Fibroblast of upper back skin (primary cell): ENCODE results near the gene FBH1.
A peak's percentile ranks its signal among the peaks of the same experiment; 100 is the strongest.
"Not testable (repeated sequence)": the region's sequence is repeated elsewhere in the genome, so short reads cannot be mapped to it uniquely, and the experiment has no call there.

Source experiments
- DNase-seq: peaks from one replicate; pipeline ENCODE4 v3.0.0-alpha.2; 2013

FBH1 gene

GRCh38 chr10:5876181-5876768, 13.8 kb upstream of the FBH1 start:
- DNase-seq, result peak; percentile 93

DNA sequence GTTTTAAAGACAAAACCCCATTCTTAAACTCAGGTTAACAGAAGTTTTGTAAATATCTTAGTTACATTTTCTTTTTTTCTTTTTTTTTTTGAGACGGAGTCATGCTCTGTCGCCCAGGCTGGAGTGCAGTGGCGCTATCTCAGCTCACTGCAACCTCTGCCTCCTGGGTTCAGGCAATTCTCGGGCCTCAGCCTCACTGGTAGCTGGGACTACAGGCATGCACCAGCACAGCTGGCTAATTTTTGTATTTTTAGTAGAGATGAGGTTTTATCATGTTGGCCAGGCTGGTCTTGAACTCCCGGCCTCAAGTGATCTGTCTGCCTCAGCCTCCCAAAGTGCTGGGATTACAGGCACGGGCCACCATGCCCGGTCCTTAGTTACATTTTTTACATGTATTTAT, 13.0 kb upstream of the FBH1 start:
- not testable (repeated sequence) for DNase-seq

GRCh38 chr10:5882961-5883360, 7.1 kb upstream of the FBH1 start:
- DNase-seq, result no peak

GRCh38 chr10:5885619-5886018, 4.4 kb upstream of the FBH1 start:
- no peak for DNase-seq

DNA sequence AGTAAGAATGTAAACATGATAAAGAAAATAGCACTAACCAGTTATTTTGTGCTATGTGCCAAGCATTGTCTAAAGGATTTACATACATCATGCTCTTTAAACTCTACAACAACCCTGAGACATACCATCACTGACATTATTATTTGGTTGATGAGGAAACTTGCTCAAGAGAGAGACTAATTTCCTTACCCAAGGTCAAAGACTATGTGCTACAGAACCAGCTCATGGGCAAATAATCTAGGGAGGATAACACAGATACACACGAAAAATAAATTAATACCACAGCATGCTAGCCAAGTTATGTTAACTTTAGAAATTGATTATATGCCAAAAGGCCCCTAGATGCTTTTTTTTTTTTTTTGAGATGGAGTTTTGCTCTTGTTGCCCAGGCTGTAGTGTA, 3.0 kb upstream of the FBH1 start:
- DNase-seq, result no peak

GRCh38 chr10:5887641-5888040, 2.4 kb upstream of the FBH1 start:
- DNase-seq, result no peak

GRCh38 chr10:5888351-5888750, 1.7 kb upstream of the FBH1 start:
- peak; percentile 35 for DNase-seq

- DNase-seq, result no peak
These were observed 1.0 kb upstream of the FBH1 start for GRCh38 chr10:5888843-5889623.

GRCh38 chr10:5890452-5890915, 441 bp downstream of the FBH1 start:
- no peak for DNase-seq

- DNase-seq, result no peak
These were observed 966 bp downstream of the FBH1 start for GRCh38 chr10:5891009-5891408.

- DNase-seq, result no peak
These were observed 2.0 kb downstream of the FBH1 start for GRCh38 chr10:5892007-5892406.

DNA sequence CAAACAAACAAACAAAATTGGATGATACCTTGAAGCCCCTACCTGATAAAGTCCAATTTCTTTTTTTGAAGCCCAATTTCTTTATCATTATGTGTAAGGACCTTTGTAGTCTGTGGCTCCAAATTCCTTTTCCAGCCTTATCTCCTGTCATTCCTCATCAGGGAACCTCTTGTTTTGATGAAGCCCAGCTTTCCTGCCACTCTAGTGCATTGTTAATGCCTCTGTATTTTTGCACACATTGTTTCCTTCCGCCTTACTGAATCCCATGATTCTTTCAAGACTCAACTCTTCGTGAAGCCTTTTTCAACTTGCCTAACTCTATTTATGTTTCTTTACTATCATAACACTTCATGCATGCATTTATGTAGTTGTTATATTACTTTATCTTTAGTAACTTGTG, 3.3 kb downstream of the FBH1 start:
- DNase-seq, result no peak

- DNase-seq, result no peak
These were observed 4.4 kb downstream of the FBH1 start for GRCh38 chr10:5894403-5894802.

DNA sequence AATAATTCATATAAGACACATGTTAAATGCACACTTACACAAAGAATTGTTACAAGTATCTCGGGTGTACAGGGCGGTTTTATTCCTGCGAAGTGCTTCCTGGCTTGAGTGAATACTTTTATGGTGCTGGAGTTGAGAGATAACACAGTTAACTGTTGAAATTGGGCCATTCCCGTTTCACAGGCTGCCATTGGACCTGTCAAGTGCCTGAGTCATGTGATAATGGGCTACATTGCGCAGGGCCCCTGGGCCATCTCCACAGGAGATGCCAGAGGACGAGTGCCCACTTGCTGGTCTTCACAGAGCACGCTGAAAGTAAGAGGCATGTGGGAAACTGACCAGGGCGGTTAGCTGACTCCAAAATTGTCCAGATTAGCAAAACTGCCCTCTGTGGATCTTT, 4.8 kb downstream of the FBH1 start:
- no peak for DNase-seq

DNA sequence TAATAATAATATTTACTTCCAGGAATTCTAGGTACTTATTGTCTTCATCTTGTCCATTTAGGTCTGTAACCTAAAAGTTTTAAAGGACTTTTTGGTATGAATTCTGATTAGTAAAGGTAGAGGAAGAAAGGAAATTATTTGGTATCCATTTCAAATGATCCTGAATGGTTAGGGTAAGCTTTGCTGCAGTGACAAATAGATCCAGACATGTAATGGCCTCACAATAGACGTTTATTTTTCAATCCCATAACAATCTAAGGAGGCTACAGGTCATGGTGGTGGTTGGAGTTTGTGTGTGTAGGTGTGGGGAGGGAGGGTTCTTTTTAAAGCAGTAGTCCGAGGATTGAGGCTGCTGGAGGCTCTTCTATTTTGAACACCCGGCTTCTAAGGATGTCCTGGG, 5.3 kb downstream of the FBH1 start:
- DNase-seq, result no peak

DNA sequence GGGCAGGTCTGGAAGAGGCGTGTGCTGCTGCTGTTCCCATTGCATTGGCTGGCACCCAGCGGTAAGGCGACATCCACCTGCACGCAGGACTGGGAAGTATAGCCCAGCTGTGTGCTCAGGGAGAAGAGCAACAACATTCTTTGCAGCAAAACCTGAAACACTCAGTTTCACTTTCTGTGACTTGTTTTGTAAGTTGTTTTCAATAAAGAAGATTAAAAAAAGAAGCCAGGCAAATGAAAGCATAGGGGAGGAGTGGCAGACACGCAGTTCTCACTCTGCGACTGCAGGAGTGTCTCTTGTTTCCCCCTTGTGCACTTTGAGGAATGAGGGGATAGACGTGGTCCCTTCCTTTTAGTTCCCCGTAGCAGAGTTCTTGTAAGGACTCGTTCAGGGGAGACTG, 5.8 kb downstream of the FBH1 start:
- DNase-seq, result no peak

GRCh38 chr10:5896208-5897052, 6.4 kb downstream of the FBH1 start:
- DNase-seq, result no peak

DNA sequence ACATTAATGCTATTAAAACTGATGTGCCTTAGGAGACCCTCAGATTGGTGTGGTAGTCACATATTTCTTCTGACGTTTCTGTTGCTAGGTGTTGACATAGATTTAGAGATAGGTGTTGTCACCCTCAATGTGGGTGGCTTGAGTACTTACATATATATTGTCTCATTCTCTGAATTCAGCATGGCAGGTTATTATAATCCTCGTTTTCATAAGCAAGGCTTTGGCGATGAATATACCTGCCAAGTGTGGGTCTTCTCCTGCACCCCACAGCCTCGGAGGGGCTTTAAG, 7.0 kb downstream of the FBH1 start:
- no peak for DNase-seq

DNA sequence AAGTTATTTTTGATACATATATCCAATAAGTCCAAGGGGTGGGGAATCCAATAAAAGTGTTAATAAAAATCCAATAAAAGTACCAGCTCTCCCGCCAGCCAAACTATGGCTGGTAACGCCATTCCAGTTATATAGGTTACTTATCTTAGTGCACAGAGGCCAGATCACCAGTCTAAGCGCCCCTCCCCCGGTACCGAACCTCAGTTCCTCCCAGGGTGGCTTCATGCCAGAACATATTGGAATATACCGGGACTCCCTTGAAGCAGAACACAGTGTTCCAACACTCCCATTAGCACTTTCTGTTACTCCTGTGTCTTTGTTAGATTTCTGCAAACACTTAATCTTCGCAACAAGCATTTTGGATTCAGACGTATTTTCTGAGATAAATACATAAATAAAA, 7.5 kb downstream of the FBH1 start:
- no peak for DNase-seq

GRCh38 chr10:5898163-5898562, 8.1 kb downstream of the FBH1 start:
- no peak for DNase-seq

GRCh38 chr10:5900247-5900646, 10.2 kb downstream of the FBH1 start:
- no peak for DNase-seq

DNA sequence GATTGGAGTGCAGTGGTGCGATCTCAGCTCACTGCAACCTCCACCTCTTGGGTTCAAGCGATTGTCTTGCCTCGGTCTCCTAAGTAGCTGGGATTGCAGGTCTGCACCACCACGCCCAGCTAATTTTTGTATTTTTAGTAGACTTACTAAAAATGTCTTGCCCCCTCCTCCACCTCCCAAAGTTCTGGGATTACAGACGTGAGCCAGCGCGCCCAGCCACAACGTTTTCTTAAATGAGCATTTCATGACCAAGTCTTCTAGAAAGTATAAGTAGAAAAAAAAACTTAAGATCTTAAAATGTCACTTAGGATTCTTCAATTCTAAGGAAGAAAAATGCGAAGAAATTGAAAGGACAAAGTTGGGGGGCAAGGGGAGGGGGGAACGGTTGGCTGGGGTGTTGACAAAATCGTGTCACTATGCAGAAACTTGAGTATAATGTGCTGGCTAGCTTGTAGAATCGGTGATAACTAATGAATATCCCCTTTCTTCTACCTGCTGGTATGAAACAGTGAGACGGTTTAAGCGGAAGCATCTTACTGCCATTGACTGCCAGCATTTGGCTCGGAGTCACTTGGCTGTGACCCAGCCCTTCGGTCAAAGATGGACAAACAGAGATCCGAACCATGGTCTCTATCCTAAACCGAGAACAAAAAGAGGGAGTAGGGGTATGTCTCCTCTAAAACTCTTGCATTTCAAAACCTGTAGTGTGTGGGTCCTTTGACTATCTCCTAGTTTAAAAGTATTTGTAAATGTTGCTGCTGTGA, 12.7 kb downstream of the FBH1 start:
- no peak for DNase-seq

DNA sequence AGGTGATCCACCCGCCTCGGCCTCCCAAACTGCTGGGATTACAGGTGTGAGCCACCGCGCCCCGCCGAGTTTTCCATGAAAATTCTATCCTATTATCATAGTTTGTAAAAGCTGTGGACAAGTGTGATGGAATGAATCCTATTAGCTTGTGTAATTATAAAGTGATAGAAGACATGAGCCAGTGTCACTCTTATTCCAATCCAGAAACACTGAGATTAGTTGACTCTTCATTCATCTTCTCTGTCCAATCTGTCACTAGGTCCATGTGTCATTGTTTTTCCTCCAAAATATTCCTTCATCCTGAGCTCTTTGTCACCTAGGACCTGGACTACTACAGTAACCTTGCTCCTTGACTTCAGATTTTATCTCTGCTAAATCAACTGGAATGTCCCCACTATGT, 13.5 kb downstream of the FBH1 start:
- DNase-seq, result no peak
